HG03139 (cell line): ENCODE measurements around the gene PDE4D.
"Not testable (repeated sequence)": the region's sequence is repeated elsewhere in the genome, so short reads cannot be mapped to it uniquely, and the experiment has no call there.

ENCODE experiments used
- ATAC-seq: cut with Tn5 transposase; IDR thresholded peaks from one replicate; pipeline ENCODE4 v1.9.1; 2021; ENCODE audit not compliant: unreplicated experiment

The PDE4D gene

DNA sequence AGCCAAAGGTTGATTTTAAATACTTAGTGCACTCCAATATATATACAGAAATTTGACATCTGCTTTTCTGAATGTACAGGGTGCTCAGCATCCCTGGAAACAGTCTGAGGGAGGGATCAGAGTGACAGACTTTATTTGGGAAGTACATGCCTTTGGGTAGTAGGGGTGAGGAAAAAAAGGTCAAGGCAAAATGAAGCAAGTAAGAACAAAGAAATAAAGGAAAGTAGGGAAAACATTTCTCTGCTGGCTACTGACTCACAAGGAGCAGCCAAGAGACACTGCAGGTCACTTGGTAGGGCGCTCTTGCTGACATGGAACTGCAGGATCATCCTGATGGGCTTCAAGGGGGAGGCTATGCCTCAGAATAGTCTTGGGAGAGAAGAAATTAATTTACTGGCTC lies 929.7 kb downstream of the PDE4D start:
- ATAC-seq = no peak

DNA sequence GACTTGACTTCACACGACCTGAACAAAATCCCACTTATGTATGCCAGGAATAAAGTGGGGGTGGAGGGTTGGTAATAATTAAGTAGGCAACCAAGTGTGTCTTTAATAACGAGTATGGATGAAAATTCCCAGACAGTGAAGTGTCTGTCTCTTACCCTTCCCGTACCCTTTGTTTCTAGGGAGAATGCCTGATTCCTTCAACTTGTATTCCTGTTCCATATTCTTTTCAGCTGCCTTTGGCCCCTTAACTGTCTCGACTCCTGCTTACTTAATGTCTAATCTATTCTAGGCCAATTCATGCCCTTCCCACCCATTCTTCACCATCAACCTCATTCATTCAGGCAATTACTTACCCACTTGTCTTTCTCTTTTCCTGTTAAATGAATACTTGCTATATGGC lies 930.2 kb downstream of the PDE4D start:
- ATAC-seq = no peak

DNA sequence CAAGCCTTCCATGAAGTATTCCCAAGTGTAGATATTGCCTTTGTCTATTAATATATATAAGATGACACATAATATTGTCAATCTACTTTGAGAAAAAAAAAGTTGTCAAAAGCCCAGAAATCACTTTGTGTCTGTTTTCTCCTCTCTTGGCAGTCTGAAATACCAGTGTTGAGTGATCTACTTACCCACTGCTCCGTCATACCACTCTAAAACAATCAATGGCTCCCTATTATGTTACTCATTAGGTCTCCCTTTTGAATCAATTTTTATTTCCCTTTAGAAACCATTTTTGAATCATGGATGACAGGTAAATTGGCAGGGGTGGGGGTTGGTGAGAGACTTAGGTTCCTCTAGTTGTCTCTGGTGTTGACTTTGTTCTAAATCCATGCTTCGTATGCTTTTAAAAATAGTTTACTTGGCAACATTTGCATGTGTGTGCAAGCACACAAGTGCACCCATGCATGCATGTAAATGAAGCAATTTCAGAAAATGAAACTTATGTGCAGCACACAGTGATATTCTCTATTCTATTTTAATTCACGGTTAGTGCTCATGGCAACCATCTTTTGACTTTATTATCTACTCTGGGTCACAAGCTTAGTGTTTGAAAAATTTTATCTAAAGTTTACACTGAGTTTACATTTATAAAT lies 931.8 kb downstream of the PDE4D start:
- no peak for ATAC-seq

DNA sequence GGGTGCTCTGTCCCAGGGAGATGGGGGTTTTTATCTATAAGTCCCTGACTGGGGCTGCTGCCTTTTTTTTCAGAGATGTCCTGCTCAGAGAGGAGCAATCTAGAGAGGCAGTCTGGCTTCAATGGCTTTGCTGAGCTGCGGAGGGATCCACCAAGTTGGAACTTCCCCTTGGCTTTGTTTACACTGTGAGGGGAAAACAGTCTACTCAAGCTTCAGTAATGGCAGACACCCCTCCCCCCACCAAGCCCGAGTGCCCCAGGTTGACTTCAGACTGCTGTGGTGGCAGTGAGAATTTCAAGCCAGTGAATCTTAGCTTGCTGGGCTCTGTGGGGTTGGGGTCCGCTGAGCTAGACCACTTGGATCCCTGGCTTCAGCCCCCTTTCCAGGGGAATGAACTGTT lies 934.8 kb downstream of the PDE4D start:
- no peak for ATAC-seq

DNA sequence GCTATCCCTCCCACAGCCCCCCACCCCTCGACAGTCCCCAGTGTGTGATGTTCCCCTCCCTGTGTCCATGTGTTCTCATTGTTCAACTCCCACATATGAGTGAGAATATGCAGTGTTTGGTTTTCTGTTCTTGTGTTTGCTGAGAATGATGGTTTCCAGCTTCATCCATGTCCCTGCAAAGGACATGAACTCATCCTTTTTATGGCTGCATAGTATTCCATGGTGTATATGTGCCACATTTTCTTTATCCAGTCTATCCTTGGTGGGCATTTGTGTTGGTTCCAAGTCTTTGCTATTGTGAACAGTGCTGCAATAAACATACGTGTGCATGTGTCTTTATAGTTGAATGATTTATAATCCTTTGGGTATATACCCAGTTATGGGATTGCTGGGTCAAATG lies 940.3 kb downstream of the PDE4D start:
- ATAC-seq = not testable (repeated sequence)

DNA sequence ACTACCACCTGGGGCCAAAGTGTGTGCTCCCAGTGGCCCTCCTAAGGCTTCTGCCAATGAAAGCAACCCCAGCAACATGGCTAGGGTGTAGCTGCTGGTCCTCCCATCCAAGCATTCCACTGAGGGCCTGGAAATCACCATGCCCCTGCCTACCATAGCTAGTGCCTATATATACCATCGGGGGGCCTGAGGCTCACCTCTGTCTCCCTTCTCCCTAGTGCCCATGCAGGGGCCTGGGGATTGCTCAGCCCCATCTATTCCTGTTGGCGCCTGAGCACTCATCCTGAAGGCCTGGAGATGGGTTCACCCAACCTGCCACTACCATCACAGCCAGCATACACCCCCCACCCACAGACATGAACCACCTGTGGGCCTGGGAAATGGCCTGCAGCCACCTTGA lies 943.3 kb downstream of the PDE4D start:
- ATAC-seq = no peak

DNA sequence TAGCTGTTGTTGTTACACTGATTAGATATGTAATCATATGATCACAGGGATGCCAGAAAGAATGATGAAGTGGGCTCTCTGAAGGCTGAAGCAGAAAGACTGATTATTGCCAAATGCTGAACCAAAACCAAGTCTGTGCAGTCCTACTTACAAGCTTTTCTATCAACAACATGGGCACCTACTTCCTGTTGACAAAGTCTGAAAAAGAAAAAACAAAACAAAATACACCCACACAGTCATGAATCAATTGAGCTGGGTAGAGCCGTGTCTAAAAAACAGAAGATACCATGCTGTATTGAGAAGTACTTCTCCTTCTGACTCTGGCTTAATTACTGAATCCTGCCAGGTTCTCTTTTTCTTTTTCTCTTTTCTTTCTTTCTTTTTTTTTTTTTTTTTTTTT lies 947.3 kb downstream of the PDE4D start:
- ATAC-seq = no peak

DNA sequence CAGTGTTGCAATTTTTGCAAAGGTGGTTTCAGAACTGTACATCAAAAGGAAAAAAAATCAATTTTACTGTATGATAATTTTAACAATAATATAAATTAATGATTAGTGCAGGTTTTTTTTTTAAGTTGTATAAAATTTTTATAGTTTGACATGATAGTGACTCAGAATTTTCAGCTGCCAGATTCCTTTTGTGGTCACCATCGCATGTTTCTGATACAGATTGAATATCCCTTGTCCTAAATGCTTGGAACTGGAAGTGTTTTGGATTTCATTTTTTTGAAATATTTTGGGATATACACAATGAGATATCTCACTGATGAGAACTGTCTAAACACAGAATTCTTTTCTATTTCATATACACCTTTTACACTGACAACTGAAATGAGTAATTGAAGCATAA lies 949.3 kb downstream of the PDE4D start:
- ATAC-seq = no peak

DNA sequence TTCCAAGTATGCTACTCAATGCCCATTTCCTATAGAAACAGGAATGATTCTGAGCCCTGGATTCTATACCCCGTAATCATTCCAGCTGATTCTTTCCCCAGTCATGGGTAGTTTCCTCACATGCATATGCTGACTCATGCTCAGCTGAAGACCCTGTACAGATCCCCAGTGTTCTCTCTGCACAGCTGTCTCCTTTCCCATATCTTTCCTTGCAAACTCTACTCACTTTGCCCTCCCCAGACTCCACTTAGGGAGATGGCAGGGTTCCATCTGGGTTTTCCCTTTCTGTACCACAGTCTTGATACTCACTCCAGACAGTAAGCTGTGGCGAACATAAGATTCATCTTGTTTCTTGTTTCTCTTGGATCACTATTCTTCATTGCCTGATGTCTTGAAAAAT lies 953.1 kb downstream of the PDE4D start:
- ATAC-seq = no peak

DNA sequence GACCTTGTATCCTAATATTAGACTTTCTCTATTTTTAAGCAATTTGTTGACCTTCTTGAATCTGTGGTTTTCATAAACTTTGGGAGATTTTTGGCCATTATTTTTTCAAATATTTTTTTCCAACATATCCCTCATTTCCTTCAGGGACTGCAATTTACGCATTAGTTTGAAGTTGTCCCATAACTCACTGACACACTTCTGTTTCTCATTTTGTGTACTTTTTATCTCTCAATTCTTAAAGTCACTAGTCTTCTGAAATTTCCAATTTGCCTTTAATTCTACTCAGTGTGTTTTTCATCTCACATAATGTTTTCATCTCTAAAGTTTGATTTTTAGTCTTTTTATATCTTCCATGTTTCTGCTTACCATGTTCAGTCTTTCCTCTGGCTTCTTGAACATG lies 953.9 kb downstream of the PDE4D start:
- ATAC-seq = no peak

DNA sequence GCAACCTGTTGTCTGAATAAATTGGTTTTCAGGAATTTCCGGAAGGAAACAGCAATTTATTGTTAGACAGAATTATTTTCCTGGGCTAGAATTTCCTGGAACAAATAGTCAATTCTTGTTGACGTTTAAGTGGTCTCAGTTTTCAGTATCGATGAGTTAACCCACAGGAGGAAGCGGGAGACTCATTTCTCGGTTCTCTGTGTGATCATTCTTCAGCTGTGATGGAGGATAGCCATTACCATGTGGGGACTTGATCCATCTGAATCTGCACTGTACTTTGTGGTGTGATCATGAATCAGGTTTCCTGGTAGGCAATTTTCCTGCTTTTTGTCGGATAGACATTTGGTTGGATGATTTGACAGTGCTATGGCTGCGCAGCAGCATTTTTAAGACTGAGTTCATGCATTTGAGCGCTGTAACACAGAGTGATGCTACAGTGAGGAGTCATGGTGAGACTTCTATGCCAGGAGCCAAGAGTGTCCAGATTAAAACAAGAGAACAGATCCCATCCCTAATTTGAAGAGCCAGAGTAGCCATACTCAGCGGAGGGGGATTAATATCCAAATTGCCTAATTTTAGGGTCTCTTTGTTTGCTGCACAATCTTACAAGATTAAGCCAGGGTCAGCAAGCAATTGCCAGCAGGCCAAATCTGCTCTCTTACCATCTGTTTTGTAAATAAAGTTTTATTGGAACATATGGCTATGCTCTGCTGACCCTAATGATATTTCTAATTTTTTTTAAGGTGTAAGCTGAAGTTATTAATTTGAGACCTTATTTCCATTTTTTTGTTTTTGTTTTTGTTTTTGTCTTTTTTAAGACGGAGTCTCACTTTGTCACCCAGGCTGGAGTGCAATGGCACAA lies 954.7 kb downstream of the PDE4D start:
- no peak for ATAC-seq

DNA sequence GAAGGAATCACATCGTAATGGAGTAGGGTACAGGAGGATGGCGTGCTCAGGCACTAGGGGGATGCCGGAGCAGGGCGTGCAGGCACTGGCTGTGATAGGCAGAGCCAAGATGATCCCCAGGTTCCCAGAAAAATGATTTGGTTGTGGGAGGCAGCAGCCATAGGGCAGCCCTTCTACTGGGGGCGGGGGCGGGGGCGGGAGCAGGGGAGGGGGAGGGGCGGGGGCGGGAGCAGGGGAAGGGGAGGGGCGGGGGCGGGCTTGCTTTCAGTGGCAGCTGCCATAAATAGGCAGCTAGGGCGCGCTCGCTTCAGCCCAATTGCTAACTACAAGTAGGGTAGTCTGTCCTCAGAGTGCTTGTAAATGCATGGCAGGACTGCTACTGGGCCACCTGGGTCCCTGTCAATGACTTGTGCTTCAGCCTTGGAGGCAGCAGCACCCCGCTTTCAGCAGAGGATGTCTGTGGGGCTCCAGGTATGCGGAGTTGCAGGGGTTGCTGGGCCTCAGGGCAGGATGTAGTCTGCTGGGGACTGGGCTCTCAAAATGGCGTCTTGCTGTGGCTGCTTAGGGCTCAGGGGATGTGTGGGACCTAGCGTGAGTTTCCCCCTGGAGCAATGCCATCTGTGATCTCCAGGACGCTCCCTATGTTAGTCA lies 956.4 kb downstream of the PDE4D start:
- no peak for ATAC-seq

DNA sequence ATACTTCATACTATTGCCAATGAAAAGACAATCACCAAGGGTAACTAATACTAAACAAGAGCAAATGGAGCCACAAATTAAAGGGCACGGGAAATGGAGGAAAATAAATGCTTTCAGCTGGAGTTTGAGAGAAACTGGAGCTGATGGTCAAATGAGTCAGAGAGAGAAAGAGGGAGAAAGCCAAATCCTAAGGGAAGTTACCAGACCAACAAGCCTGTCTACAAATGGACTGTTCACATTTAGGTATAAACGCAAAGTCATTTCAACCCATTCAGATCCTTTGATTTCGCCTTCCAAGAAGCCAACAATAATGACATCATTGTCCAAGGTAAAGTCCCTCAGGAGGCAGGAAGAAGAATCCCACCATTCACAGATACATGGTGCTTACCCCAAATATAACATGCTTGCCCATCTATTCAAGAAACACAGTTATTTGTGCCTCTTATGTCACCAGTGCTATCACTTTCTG lies 958.9 kb downstream of the PDE4D start:
- ATAC-seq = no peak

DNA sequence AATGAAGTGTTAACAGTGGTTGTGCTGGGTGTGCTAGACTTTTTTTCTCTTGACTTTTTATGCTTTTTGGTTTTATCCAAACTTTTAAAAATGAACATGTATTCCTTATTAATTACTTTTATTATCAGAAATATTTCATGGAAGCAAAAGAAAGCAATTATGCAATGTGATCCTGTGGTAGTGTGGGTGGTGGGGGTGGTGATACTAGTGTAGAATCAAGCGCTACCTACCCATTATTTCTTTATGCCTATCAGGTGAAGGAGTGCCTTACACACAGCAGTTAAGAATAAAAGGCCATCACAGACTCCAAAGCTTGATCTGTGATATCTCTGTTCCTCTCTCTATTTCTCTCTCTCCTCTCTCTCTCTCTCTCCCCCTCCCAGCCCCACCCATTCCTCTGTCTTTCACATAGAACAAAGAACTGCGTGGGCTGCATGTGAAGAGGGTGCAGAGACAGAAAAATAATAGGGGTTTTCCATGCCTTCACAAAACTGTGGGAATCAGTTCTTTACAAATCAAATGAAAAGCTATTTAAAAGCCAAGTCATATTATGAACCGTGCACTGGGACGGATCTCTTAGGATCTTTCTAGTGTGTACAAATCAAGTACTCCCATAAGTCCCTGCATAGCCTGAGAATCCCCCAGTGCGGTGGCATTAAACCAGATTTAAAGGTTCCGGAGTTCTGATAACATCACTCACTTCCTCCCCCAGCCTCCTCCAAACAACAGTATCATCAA lies 959.5 kb downstream of the PDE4D start:
- ATAC-seq = no peak

DNA sequence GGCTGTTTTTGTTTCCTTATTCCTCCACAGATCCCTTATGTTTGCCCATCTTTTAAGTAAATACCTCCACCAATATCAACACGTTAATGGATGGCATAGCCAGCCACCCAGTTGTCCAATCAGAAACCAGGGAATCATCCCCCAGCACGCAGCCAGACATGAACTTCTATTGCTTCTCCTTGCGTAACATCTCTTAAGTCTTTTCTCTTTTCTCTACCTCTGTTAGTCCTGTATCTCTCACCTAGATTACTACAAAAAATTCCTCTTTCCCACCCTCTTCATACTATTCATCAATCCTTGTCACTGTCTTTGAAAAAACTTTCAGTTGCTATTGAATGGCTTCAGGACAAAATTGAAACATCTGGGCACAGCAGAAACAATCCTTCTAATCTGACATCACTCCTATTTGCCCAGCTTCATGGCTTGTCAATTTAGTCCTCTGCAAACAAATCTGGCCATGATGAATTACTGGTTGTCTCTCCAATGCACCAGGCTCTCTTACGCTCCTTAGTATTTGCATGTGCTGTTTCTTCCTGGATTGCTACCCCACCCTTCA lies 961.4 kb downstream of the PDE4D start:
- no peak for ATAC-seq

DNA sequence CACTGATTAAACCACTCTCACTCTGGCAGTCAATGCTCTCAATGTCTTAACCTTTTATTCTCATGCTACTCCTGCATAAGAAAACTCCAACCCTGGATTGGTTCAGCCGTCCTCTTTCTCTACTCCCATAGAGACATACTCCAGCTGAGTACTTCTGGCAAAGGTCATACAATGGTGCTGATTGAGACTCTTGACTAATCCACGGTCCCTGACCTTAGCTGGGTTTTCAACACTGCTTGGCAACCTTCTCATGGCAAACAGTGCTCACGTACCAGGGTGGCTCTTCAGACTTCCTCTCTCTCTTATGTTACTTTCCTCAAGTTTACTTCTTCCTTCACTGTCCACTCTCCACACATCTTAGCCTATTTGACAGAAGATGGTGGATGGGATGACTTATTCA lies 963.0 kb downstream of the PDE4D start:
- no peak for ATAC-seq

DNA sequence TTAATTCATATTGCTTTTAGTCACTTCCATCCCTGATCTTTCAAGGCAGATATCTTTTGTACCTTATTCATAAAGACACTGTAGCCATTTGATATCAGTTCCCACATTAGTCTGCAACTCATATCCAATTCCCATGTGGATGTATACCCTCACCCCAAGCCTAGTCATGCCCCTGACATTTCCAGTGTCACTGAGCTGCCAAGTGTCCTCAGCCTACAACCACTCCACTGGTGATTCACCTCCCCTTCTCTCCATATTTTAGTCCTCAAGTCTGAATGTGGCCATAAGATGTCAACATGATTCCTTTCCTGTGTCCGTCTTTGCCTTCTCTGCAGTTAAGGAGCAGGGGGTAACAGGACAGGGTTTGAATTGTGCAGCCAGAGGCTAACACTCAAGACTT lies 963.8 kb downstream of the PDE4D start:
- ATAC-seq = no peak

DNA sequence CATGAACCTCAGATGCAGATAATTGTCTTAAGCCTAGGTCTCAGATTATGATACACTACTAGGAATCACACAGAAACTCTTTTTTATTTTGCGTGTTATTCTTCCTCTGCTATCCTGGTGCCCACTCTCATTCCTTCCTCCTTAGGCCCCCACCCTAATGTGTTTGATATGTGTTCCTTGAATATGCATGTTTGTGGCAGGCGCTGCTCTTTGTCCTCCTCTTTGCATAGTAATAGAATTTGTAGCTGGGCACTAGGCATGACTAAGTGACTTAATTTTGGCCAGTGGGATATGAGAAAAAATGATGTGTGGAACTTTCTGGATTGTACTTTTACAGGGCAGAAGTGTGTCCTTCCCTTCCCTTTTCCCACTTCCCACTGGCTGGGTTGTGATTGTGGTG lies 965.6 kb downstream of the PDE4D start:
- no peak for ATAC-seq

DNA sequence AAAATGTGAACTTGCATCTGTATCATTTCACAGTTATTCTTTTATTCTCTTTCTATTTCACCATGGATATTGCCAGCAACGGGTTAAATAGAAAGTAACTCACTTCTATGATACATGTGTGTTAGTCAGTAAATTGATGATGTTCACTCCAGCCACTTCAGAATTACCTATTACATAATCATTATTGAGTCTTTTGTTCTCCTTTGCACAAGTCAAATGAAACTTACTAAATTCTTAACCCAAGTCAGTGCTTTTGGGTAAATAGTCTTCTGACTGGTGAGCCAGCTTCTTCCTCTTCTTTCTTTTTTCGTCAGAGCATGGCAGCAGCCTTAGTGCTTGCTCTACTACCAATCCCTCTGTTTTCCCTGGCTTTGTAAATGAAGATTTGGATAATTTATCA lies 966.3 kb downstream of the PDE4D start:
- ATAC-seq = no peak

DNA sequence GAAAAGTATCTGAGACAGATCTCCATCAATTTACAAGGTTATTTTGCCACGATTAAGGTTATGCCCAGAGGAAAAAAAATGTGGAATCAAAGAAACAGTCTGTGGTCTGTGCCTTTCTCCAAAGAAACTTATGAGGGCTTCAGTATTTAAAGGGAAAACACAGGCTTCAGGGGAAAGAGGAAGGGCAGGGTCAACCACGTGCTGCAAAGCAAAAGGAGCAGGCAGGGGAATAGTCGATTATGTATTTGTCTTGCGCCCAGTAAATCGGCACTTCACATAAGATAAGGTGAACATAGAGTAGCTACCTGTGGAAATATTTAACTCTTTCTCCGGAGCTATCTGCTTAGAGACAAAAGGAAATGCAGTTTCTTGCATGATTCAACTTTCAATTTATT lies 967.0 kb downstream of the PDE4D start:
- ATAC-seq = no peak
